GM10266 (cell line): Measurements from ENCODE around the gene SUSD1.

Experiments
- DNase-seq: peaks from one replicate; pipeline ENCODE4 v3.0.0; 2012; ENCODE audit errors: extremely low spot score
- CTCF ChIP-seq: IDR thresholded peaks from 2 replicates; pipeline ENCODE4 v1.5.1; 2012; ENCODE audit warnings: mild to moderate bottlenecking, low read depth; ENCODE audit not compliant: control insufficient read depth, insufficient read depth; ENCODE audit errors: missing control alignments

SUSD1 gene

DNA sequence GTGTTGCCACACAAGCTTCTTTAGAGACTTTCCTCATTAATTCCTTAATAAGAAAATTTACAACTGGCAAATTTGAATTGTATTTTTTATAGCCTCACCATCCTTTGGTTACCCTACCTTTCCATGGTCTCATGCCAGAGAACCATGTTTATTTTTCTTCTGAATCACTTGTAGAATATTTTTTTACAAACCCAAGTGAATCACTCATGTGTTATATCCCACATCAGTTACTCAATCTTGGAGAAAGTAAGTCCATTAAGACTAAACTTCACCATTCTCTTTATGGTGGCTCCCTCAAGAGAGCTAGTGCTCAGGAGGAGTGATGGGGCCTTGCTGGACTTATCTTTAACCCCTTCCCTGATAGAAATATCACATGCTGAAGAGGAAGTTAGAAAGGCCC lies 128.9 kb downstream of the SUSD1 start:
- no peak for DNase-seq
- no peak for TF ChIP-seq CTCF

DNA sequence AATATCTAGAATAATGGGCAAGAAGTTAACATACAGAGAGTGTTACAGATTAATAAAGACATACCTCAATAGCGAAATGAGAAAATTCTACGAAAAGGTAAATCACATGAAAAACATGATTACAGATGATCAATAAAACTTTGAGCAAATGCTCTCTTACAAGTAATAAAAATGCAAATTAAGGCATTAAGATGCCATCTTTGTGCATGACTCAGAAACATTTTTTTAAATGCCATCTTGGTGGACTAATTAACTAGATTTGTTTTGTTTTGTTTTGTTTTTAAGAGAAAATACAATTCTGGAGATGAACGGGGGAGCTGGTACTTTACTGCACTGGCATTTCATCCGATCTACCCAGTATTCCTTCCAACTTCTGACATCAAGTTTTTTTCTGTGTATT lies 130.2 kb downstream of the SUSD1 start:
- no peak for DNase-seq
- TF ChIP-seq CTCF: no peak

- DNase-seq: no peak
- TF ChIP-seq CTCF: no peak
Measured at GRCh38 chr9:112044186-112044585, 130.9 kb downstream of the SUSD1 start.

DNA sequence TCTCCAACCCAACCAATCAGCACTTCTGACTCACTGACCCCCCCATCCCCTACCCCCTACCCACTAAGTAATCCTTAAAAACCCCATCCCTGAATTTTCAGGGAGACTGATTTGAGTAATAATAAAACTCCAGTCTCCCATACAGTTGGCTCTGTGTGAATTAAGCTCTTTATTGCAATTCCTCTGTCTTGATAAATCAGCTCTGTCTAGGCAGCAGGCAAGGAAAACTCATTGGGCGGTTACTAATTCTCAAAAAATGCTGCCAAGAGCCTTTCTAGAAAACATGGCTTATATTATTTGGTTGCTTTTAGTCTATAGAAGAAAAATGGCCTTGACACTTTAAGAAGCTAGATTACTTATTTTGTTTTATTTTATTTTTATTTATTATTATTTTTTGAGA lies 131.7 kb downstream of the SUSD1 start:
- DNase-seq: no peak
- TF ChIP-seq CTCF: no peak

DNA sequence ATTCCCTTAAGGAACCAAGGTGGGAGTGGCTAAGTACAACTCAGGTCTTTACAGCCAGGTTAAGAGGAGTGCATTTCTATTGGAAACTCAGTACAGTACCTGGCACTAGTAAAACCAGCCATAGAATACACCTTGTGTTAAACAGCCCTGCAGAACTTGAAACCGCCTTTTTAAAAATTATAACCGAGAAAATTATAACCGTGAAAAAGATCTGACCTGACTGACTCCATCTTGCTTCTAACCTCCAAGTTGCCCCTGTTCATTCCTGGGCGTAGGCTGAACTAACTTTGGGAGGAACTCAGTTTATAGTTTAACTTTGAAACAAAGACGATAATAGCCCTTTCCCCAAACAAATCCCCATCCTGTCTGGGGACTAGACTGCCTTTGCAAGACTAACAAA lies 132.3 kb downstream of the SUSD1 start:
- TF ChIP-seq CTCF: no peak
- no peak for DNase-seq

DNA sequence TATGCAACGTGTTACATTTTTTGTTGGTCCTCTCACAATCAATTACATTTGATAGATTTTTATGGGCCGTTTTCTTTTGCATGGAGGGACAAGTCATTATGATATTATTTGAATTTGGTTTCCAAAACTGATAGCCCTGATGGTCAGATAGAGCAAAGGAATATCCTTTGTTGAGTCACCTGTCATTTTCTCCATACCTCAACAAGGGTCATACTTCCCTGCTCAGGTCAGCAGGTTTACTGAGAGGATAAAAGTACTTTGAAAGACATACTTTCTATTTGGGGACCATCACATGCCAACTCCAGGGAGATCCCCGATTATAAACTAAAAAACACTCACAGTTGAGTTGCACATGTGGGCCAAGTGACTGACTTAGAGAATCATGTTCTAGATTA lies 132.9 kb downstream of the SUSD1 start:
- DNase-seq: no peak
- TF ChIP-seq CTCF: no peak

- TF ChIP-seq CTCF: no peak
- no peak for DNase-seq
Measured at GRCh38 chr9:112041536-112042243, 133.4 kb downstream of the SUSD1 start.
